ENCODE results near the gene PKDREJ. TPM values are rescaled to one million over a fixed set of nuclear protein-coding genes. Genes with fewer than 3 reads are reported as not detected.

Gene PKDREJ
- total RNA-seq, 1 experiment from 2014 or later: not detected

Other genes starting within 250 kb of the PKDREJ start
- gene PPARA, start 112.8 kb downstream of the PKDREJ start, total RNA-seq (2014; rRNA removed; shearing (Covaris generic)): 3.4 and 3.6 TPM in 2 replicates
- 14.6 and 15.8 TPM in 2 replicates for gene CDPF1, start 13.1 kb downstream of the PKDREJ start, total RNA-seq (2014; rRNA removed; shearing (Covaris generic))
- 12.4 and 13.7 TPM in 2 replicates for gene TTC38, start 4.7 kb upstream of the PKDREJ start, total RNA-seq (2014; rRNA removed; shearing (Covaris generic))
- 8.6 and 10.3 TPM in 2 replicates for gene GTSE1, start 33.5 kb upstream of the PKDREJ start, total RNA-seq (2014; rRNA removed; shearing (Covaris generic))
- gene TRMU, start 72.4 kb upstream of the PKDREJ start, total RNA-seq (2014; rRNA removed; shearing (Covaris generic)): 26.6 and 30.7 TPM in 2 replicates